Activated gamma-delta T cell (primary cell): ENCODE measurements around the gene RPL14.

Experiments
- DNase-seq: peaks from one replicate; lab custom pipeline; 2025; lab: John Stamatoyannopoulos, UW

The RPL14 gene

DNA sequence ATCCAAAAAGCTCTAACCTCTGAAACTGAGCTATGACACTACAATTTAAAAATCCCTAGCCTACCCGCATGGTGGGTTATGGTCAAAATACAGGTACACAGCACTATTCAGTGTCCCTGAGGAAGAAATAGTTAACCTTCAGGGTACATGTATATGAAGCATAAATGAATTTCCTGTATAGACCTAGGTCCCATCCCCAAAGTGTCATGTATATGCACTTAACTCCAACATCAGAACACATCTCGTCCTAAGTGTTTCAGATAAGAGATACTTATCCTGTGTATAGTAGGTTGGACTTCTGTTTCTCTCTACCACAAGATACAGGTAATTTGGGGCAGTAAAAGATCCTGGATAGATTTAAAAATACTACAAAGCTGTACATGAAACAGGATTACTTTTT, 6.4 kb downstream of the RPL14 start:
- no peak for DNase-seq

- DNase-seq, result no peak
These were observed 7.4 kb downstream of the RPL14 start for GRCh38 chr3:40464339-40465110.

DNA sequence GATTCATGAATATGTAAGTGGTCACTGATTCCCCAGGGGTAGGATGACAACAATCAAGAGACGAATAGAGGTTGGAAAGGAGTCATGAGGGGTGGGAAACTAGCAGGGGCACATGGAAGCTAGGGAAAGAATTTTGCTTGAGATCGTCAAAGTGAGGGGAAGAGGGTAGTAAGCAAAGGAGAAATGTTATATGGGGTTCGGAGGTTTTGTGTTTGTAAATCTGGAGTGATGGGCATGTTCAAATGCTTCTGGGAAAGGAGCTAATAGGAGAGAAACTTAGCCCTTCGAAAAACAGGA, 7.9 kb downstream of the RPL14 start:
- no peak for DNase-seq

GRCh38 chr3:40465456-40465855, 8.3 kb downstream of the RPL14 start:
- no peak for DNase-seq

GRCh38 chr3:40468018-40468417, 10.9 kb downstream of the RPL14 start:
- no peak for DNase-seq

- no peak for DNase-seq
These were observed 13.6 kb downstream of the RPL14 start for GRCh38 chr3:40470701-40471100.

DNA sequence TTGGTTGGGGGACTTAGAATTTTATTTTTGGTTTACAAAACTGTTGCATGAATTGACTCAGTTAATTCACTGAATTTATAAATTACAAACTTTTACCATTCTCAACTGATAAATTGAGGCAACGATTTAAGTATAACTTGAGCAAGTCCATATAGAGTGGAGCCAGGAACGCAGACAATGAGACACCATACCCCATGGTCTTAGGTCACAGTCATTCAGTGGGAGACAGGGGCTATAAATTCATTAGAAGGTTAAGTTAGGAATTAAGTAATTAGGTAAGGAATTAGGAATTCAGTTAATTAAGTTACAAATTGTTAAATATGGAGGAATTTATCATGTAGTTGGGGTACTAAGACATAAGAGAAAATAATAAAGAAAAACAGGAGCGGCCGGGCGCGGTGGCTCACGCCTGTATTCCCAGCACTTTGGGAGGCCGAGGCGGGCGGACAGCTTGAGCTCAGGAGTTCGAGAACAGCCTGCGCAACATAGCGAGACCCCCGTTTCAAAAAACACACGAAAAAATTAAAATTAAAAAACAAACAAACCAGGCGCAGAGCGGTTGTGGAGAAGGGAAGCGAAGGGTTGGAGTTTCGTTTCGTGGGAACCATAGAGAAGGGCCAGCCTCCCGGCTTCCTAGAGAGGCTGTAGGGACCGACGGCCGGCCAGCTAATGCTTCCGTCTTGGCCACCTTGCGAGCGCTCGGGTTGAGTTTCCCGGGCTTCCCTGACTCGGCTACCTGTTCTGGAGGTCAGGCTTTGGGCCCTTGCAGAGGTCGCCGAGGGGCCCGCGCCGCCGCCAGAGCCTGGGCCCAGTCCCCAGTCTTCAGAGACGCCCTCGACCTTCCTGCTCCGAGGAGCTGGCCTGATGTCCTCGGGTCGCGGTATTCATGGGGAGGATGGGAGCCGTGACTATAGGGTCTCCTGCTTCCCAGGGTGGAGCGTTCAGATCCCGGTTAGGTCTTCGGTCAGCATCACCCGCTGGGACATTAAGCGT, 19.6 kb downstream of the RPL14 start, which contains the start of gene ZNF619:
Gene ZNF619, plus strand, starts transcription at position 645 of the 993 bp plus-strand sequence. CDS start 858 bp downstream, outside the sequence.
- DNase-seq, result peak; percentile 15

DNA sequence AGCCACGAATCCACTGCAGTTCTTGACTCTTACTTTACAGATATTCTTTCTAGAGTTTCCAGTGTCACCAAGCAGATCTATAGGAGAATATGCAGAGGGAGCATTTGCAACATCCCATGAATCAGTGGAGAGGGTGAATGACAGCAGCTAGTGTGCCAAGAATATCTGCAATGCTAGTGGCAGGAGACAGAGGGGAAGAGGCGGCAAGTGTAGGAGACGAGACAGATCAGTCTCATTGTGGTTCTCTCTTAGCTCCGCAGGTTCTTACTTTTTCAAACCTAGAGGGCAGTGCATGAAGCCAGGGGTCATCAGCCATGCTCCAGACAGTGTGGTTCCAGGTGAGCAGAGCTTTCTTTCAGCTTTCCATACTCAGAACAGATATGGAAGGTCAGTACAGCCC, 20.5 kb downstream of the RPL14 start:
- no peak for DNase-seq

- no peak for DNase-seq
These were observed 30.0 kb downstream of the RPL14 start for GRCh38 chr3:40487172-40487571.

DNA sequence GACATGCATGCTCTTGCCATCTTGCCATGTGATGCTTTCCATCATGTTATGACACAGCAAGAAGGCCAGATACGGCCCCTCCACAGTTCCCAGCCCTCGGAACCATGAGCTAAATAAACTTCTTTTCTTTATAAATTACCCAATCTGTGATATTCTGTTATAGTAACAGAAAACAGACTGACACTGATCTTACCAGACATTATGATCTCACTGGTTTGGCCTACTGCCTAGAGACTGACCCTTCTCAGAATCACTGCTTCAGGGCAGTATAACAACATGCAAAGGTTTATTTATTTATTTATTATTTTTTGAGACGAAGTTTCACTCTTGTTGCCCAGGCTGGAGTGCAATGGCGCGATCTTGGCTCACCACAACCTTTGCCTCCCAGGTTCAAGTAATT, 33.8 kb downstream of the RPL14 start:
- no peak for DNase-seq

- DNase-seq, result no peak
These were observed 37.6 kb downstream of the RPL14 start for GRCh38 chr3:40494698-40495097.

DNA sequence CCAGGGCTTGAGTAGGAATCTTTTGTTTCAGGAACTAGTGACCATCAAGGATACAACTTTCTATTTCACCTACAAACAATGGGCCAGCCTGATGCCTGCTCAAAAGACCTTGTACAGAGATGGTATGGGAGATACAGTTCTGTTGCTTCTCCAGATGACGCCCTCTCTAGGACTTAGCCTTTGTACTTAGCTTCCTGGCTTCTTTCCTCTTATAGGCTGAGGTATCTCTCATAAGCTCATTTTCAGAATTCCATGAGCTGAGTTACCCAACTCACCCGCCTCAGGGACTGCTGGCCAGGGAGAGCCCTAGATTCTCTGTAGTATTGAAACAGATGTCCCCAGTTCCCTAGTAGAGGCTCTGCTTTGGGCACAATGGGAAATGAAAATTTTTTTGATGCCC, 40.1 kb downstream of the RPL14 start:
- no peak for DNase-seq

GRCh38 chr3:40499952-40500351, 42.8 kb downstream of the RPL14 start:
- DNase-seq, result no peak

DNA sequence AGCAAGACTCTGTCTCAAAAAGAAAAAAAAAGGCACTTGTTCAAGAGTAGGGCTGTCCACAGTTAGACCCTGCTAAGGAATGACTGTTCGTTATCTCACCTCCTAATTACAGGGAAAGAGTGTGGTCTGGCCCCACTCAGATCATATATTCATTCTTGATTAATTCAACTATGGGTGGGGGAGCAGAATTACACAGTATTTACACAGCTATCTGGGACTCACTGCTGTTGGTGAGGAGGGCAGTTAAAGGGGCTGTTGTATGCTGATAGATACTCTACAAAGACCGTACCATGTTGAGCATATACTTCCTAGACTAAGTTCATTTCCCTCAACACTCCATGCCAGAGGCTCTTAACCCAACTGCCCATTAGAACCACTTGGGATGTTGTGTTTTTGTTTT, 44.9 kb downstream of the RPL14 start:
- DNase-seq, result no peak

- DNase-seq, result no peak
These were observed 47.7 kb downstream of the RPL14 start for GRCh38 chr3:40504636-40505430.

DNA sequence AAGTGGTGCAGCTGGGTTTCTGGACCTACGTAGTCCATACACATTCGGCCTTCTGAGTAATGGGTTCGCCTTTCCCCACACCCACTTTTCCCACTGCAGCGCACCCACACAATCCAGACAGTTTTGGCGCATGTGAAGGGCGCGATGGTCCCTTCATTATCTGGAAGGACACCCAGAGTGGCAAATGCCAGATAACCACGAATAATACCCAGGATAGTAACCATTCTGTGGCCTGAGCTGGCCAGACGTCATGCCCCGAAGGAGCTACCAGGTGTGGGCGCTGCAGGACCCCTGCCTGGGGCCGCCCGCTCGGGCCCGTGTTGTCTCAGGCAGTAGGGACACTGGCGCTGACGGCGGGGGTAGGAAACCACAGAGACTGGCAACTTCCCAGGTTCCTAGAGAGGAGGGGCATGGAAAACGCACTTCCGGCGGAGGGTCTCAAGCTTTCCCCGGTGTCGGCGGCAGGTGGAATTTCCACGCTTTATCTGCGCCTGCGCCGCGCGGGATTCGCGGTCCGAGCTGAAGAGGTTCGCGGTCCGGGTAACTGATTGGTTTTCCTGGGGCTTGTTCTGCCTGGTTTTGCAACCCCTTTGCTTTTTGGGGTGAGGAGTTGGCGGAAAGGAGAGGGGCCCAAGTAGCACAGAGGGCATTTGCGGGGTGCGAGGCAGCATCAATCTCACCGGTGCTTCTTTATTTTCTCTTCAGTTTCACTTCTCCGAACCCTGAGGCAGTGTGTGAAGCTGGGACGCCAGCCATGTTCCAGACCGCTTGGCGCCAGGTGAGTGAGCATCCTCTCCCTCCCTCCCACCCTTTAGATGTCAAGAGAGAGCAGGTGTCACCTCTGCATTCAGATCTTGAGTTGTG, 48.7 kb downstream of the RPL14 start, which contains the start of gene ZNF620:
Gene ZNF620, plus strand, starts transcription at position 441 of the 864 bp plus-strand sequence. Its CDS starts 314 bp downstream, at position 755.
- peak; percentile 16 for DNase-seq

DNA sequence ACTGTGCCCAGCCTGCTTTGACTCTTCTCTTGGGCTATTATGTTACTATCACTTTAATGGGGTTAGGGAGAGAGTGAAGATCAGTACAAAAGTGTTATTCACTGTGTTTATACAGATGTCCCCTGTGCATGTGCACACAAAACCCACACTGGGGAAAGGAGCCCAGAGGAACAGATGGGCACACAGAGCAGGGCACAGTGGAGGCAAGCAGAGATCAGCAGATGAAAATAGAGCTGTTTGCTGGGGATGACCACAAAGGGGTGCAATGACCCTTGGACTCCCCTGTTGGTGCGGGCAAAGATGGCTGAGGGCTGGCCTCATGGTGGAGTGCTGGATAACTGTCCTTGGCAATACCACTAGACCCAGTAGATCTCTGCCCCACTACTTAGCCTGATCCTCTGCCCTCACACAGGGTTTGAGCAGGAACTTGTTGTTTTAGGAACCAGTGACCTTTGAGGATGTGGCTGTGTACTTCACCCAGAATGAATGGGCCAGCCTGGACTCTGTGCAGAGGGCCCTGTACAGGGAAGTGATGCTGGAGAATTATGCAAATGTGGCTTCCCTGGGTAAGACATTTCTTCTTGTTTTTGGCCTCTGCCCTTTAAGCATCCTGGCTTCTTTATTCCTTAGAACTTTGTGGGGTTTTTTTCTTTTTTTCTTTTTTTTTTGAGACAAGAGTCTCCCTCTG, 54.0 kb downstream of the RPL14 start:
- no peak for DNase-seq

DNA sequence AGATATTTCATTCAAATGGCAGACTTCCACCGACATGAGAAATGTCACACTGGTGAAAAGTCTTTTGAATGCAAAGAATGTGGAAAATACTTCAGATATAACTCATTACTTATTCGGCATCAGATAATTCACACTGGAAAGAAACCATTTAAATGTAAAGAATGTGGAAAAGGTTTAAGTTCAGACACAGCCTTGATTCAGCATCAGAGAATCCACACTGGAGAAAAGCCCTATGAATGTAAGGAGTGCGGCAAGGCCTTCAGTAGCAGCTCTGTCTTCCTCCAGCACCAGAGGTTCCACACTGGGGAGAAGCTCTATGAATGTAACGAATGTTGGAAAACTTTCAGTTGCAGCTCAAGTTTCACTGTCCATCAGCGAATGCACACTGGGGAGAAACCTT, 59.1 kb downstream of the RPL14 start:
- DNase-seq, result no peak

GRCh38 chr3:40518067-40518466, 60.9 kb downstream of the RPL14 start:
- DNase-seq, result no peak
